GM12878 (cell line): ENCODE data around the gene TRIP4. TPM values are rescaled to one million over a fixed set of nuclear protein-coding genes. Genes with fewer than 3 reads are reported as not detected.

Experiments used
- ASH2L ChIP-seq: fragments of 300-600, 200-600 bp; sonication (generic); IDR thresholded peaks from 2 replicates; pipeline ENCODE4 v1.6.1; 2017; ENCODE audit warnings: low read depth, mild to moderate bottlenecking, borderline replicate concordance
- BRCA1 ChIP-seq: IDR thresholded peaks from 2 replicates; pipeline ENCODE4 v1.6.1; 2011; ENCODE audit warnings: low read depth, low read length, improper control_type of control experiment
- ESRRA ChIP-seq: IDR thresholded peaks from 2 replicates; pipeline ENCODE4 v1.6.1; 2012; ENCODE audit warnings: mild to moderate bottlenecking, low read length, improper control_type of control experiment
- EZH2 ChIP-seq: IDR thresholded peaks from 2 replicates; pipeline ENCODE4 v1.6.1; 2012; ENCODE audit warnings: low read depth, mild to moderate bottlenecking, control low read depth, inconsistent platforms, low read length, borderline replicate concordance; ENCODE audit not compliant: control insufficient read depth
- JUND ChIP-seq: IDR thresholded peaks from 2 replicates; pipeline ENCODE4 v1.6.1; 2012; ENCODE audit warnings: low read depth, mild to moderate bottlenecking, low read length, improper control_type of control experiment, moderate library complexity
- KLF5 ChIP-seq: fragments of 450-650 bp; IDR thresholded peaks from 2 replicates; pipeline ENCODE4 v1.6.1; 2014; ENCODE audit warnings: mild to moderate bottlenecking; ENCODE audit not compliant: partially characterized antibody
- RCOR1 ChIP-seq: conservative IDR thresholded peaks from 2 replicates; pipeline ENCODE4 v1.6.1; 2012; ENCODE audit warnings: low read depth, low read length, improper control_type of control experiment
- RELA ChIP-seq: fragments of 450-650 bp; IDR thresholded peaks from 2 replicates; pipeline ENCODE4 v1.8.0; 2014; ENCODE audit warnings: borderline replicate concordance; ENCODE audit not compliant: partially characterized antibody
- SREBF1 ChIP-seq: IDR thresholded peaks from 2 replicates; pipeline ENCODE4 v1.6.1; 2012; ENCODE audit warnings: mild to moderate bottlenecking, low read length
- ZNF24 ChIP-seq: fragments of 450-650 bp; IDR thresholded peaks from 2 replicates; pipeline ENCODE4 v1.6.1; 2017; ENCODE audit warnings: antibody characterized with exemption, mild to moderate bottlenecking
- polyA plus RNA-seq, 11 experiments: library from polyadenylated mRNA; depleted of rRNA in 4 of 11; unstranded in 6 of 11; stranded (reverse) in 5 of 11; fragments of >200 nt; fragmentation: Nextera tagmentation in 4 of 11; fragmentation: Illumina TruSeq in 1 of 11; extraction: Ambion mirVana in 4 of 11; extraction: Trizol in 1 of 11; gene quantifications; 1 replicate in 1 of 11; 2 replicates in 10 of 11; pipeline versions ENCODE4 v1.2.1 to v1.2.3, GENCODE V29; 2011 to 2016; ENCODE audit warnings: inconsistent platforms in 2 of 11, missing spikeins in 2 of 11, low read depth in 1 of 11
- total RNA-seq, 4 experiments: library from RNA; depleted of rRNA in 3 of 4; stranded (reverse); fragments of >200 nt in 3 of 4; fragmentation: Illumina TruSeq in 1 of 4; extraction: Trizol in 1 of 4; gene quantifications; 2 replicates each; pipeline versions ENCODE4 v1.2.1 to v1.2.3, GENCODE V29; 2013 to 2021
- TF ChIP-seq, protein P1 (sequence below): fragments of 450-650 bp; formaldehyde crosslinking; IDR thresholded peaks from 2 replicates; pipeline ENCODE4 v1.4.0; 2020; ENCODE audit warnings: mild to moderate bottlenecking, moderate library complexity
- TF ChIP-seq, protein P2 (sequence below): fragments of 150-350 bp; IDR thresholded peaks from 2 replicates; pipeline ENCODE4 v1.6.1; 2014; ENCODE audit warnings: mild to moderate bottlenecking, low read depth, low read length
- TF ChIP-seq, protein P3 (sequence below): fragments of 450-650 bp; IDR thresholded peaks from 2 replicates; pipeline ENCODE4 v1.6.1; 2016; ENCODE audit warnings: mild to moderate bottlenecking

The TRIP4 gene
- total and polyA plus RNA-seq, 10 of the 15 experiments (the other 5 are each of a cell fraction or from before 2014, with no cell fraction given) = 6.4 to 24.5 (median 20.0) TPM

DNA sequence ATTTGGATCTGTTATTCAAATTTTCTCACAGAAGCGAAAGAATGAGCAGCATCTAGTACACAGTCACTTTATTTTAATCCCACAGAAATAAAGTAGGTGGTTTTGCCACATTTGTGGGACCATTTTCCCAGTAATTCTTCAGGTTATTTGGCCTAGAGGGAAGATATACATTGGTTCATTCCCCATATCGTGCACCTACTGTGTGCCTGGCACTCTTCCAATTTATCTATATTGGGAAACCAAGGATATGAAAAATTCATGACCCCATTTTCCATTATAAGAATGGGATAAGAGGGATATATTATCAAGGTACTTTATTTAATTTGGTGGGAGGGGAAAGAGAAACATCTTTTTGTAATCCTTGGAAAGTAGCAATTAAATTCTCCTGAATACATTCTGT is 35.1 kb downstream of the TRIP4 start (continued):
- TF ChIP-seq, protein P1, sequence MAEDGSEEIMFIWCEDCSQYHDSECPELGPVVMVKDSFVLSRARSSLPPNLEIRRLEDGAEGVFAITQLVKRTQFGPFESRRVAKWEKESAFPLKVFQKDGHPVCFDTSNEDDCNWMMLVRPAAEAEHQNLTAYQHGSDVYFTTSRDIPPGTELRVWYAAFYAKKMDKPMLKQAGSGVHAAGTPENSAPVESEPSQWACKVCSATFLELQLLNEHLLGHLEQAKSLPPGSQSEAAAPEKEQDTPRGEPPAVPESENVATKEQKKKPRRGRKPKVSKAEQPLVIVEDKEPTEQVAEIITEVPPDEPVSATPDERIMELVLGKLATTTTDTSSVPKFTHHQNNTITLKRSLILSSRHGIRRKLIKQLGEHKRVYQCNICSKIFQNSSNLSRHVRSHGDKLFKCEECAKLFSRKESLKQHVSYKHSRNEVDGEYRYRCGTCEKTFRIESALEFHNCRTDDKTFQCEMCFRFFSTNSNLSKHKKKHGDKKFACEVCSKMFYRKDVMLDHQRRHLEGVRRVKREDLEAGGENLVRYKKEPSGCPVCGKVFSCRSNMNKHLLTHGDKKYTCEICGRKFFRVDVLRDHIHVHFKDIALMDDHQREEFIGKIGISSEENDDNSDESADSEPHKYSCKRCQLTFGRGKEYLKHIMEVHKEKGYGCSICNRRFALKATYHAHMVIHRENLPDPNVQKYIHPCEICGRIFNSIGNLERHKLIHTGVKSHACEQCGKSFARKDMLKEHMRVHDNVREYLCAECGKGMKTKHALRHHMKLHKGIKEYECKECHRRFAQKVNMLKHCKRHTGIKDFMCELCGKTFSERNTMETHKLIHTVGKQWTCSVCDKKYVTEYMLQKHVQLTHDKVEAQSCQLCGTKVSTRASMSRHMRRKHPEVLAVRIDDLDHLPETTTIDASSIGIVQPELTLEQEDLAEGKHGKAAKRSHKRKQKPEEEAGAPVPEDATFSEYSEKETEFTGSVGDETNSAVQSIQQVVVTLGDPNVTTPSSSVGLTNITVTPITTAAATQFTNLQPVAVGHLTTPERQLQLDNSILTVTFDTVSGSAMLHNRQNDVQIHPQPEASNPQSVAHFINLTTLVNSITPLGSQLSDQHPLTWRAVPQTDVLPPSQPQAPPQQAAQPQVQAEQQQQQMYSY (CRISPR knock-in tag) = no peak
- TF ChIP-seq RELA (no peak), RCOR1 (no peak), BRCA1 (no peak), KLF5 (no peak), ESRRA (no peak), SREBF1 (no peak), EZH2 (no peak), ASH2L (no peak), ZNF24 (no peak), JUND (no peak)
- TF ChIP-seq, protein P2, sequence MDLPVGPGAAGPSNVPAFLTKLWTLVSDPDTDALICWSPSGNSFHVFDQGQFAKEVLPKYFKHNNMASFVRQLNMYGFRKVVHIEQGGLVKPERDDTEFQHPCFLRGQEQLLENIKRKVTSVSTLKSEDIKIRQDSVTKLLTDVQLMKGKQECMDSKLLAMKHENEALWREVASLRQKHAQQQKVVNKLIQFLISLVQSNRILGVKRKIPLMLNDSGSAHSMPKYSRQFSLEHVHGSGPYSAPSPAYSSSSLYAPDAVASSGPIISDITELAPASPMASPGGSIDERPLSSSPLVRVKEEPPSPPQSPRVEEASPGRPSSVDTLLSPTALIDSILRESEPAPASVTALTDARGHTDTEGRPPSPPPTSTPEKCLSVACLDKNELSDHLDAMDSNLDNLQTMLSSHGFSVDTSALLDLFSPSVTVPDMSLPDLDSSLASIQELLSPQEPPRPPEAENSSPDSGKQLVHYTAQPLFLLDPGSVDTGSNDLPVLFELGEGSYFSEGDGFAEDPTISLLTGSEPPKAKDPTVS = no peak
- TF ChIP-seq, protein P3, sequence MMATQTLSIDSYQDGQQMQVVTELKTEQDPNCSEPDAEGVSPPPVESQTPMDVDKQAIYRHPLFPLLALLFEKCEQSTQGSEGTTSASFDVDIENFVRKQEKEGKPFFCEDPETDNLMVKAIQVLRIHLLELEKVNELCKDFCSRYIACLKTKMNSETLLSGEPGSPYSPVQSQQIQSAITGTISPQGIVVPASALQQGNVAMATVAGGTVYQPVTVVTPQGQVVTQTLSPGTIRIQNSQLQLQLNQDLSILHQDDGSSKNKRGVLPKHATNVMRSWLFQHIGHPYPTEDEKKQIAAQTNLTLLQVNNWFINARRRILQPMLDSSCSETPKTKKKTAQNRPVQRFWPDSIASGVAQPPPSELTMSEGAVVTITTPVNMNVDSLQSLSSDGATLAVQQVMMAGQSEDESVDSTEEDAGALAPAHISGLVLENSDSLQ = no peak
